Mesothelial cell of epicardium (in vitro differentiated cells): ENCODE measurements around the gene ACACA. TPM values are rescaled to one million over a fixed set of nuclear protein-coding genes. Genes with fewer than 3 reads are reported as not detected.

ENCODE experiments used
- DNase-seq, 2 experiments: peaks; one replicate each; pipeline ENCODE4 v3.0.0; 2021; ENCODE audit warnings: low spot score in 2 of 2; ENCODE audit not compliant: unreplicated experiment in 2 of 2
- H3K27ac Mint-ChIP-seq: 2 replicates; pipeline ENCODE4 v1.8.0; 2021; ENCODE audit warnings: mixed read lengths
- H3K27me3 Mint-ChIP-seq: 2 replicates; pipeline ENCODE4 v1.8.0; 2021; ENCODE audit warnings: low read depth, mixed read lengths
- H3K36me3 Mint-ChIP-seq: 2 replicates; pipeline ENCODE4 v1.8.0; 2021; ENCODE audit warnings: mixed read lengths
- H3K4me1 Mint-ChIP-seq: 2 replicates; pipeline ENCODE4 v1.8.0; 2021; ENCODE audit warnings: mixed read lengths
- H3K4me3 Mint-ChIP-seq: 2 replicates; pipeline ENCODE4 v1.8.0; 2021; ENCODE audit warnings: mild to moderate bottlenecking, moderate library complexity, mixed read lengths
- H3K9me3 Mint-ChIP-seq: 2 replicates; pipeline ENCODE4 v1.8.0; 2021; ENCODE audit warnings: mixed read lengths
- CTCF ChIP-seq: fragments of 200-600 bp; sonication (generic); IDR thresholded peaks from one replicate; pipeline ENCODE4 v1.5.0; 2021; ENCODE audit warnings: antibody characterized with exemption; ENCODE audit not compliant: unreplicated experiment
- total RNA-seq: library from RNA; stranded (reverse); gene quantifications from 3 replicates; pipeline ENCODE4 v1.2.1, GENCODE V29; 2021

Gene ACACA
- total RNA-seq, 1 donor from 2014 or later = 127 TPM

- H3K9me3 Mint-ChIP-seq = no peaks in the 10 kb centered on the region
- peaks cover 2% of the 10 kb centered on the region for H3K4me1 Mint-ChIP-seq
- H3K36me3 Mint-ChIP-seq = peaks cover 30% of the 10 kb centered on the region
Observed at GRCh38 chr17:37117373-37118142, 289.1 kb downstream of the ACACA start.

GRCh38 chr17:37116671-37117185 is 289.9 kb downstream of the ACACA start:
- no peak overlapping the region for H3K4me3 Mint-ChIP-seq
- no peaks in the 10 kb centered on the region for H3K27me3 Mint-ChIP-seq
- TF ChIP-seq CTCF = no peak
- H3K36me3 Mint-ChIP-seq = peaks cover 29% of the 10 kb centered on the region
- no peak overlapping the region for H3K27ac Mint-ChIP-seq
- no peak for DNase-seq
- peaks cover 2% of the 10 kb centered on the region for H3K4me1 Mint-ChIP-seq
- H3K9me3 Mint-ChIP-seq = no peaks in the 10 kb centered on the region

More at GRCh38 chr17:37117373-37118142, 289.1 kb downstream of the ACACA start:
- TF ChIP-seq CTCF = no peak
- no peak for DNase-seq
- no peaks in the 10 kb centered on the region for H3K27me3 Mint-ChIP-seq
- no peak overlapping the region for H3K4me3 Mint-ChIP-seq
- H3K27ac Mint-ChIP-seq = no peak overlapping the region

- peaks cover 10% of the 10 kb centered on the region for H3K4me1 Mint-ChIP-seq
- no peaks in the 10 kb centered on the region for H3K27me3 Mint-ChIP-seq
- H3K27ac Mint-ChIP-seq = no peak overlapping the region
- peaks cover 23% of the 10 kb centered on the region for H3K36me3 Mint-ChIP-seq
- no peaks in the 10 kb centered on the region for H3K9me3 Mint-ChIP-seq
- H3K4me3 Mint-ChIP-seq = no peak overlapping the region
- no peak for DNase-seq
- TF ChIP-seq CTCF = no peak
Observed at GRCh38 chr17:37111329-37111728, 295.3 kb downstream of the ACACA start.

- Mint-ChIP-seq H3K27me3 (no peaks in the 10 kb centered on the region), H3K36me3 (peaks cover 24% of the 10 kb centered on the region), H3K4me1 (peaks cover 13% of the 10 kb centered on the region)
Observed at GRCh38 chr17:37110746-37111145, 295.9 kb downstream of the ACACA start.

More at GRCh38 chr17:37110746-37111145, 295.9 kb downstream of the ACACA start:
- TF ChIP-seq CTCF = no peak
- Mint-ChIP-seq H3K4me3 (no peak overlapping the region), H3K27ac (no peak overlapping the region), H3K9me3 (no peaks in the 10 kb centered on the region)
- DNase-seq = no peak
